Measurements from ENCODE around the gene TAOK1. TPM values are rescaled to one million over a fixed set of nuclear protein-coding genes. Genes with fewer than 3 reads are reported as not detected.

Gene TAOK1
- total and polyA plus RNA-seq, 2 donors (not counting 1 experiment from before 2014, with no cell fraction given): 9.8 to 80.7 TPM

DNA sequence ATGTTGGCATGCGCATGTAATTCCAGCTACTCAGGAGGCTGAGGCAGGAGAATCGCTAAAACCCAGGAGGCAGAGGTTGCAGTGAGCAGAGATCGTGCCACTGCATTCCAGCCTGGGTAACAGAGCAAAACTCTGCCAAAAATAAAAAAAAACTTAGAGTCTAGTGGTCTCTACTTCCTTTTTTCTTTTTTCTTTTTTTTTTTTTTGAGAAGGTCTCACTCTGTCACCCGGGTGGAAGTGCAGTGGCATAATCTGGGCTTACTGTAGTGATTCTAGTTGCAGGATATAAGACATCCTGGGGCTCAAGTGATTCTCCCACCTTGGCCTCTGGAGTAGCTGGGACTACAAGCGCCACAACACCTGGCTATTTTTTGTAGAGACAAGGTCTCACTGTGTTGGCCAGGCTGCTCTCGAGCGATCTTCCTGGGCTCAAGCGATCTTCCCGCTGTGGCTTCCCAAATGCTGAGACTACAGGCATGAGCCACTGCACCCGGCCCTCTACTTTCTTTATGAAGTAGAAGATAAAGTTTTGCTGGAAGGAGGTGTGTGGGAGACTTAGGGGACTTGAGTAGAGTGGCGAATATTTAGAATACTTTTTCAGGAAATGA lies 47.9 kb upstream of the TAOK1 start:
- peaks cover 8 to 13% of the 10 kb centered on the region in 2 donors for H3K4me1 ChIP-seq (ENCODE audit: control insufficient read depth in 2 of 2, insufficient read depth in 2 of 2, low read length in 2 of 2)
- Mint-ChIP-seq H3K27ac (no peak overlapping the region), H3K9me3 (ENCODE audit: insufficient read depth) (no peaks in the 10 kb centered on the region), H3K4me3 (no peak overlapping the region), H3K27me3 (peaks cover 6% of the 10 kb centered on the region), H3K4me1 (peaks cover 12% of the 10 kb centered on the region)
- ChIA-PET POLR2A (no interaction called here), CTCF (no interaction called here)
- peak overlapping the region; percentile 5 for H3K9ac ChIP-seq (ENCODE audit: low read length)
- 51% methylated on average over 11 of the region's 11 CpGs for WGBS (ENCODE audit: insufficient coverage)
- H2AFZ ChIP-seq (ENCODE audit: insufficient read depth, low read depth, low read length, poor library complexity, severe bottlenecking): no peak overlapping the region
- no peak overlapping the region for H3K27ac ChIP-seq (ENCODE audit: low read length in 2 of 2)
- DNase-seq (peak; percentile 23), ATAC-seq (ENCODE audit: low read depth) (peak; percentile 31)
- intact Hi-C loops (cut with micrococcal nuclease): no loop called here
- no peak overlapping the region for H3K4me3 ChIP-seq (ENCODE audit: control extremely low read depth in 1 of 5, extremely low read depth in 1 of 5, insufficient read depth in 1 of 5, low read depth in 2 of 5, low read length in 4 of 5)
- TF ChIP-seq, protein P1, sequence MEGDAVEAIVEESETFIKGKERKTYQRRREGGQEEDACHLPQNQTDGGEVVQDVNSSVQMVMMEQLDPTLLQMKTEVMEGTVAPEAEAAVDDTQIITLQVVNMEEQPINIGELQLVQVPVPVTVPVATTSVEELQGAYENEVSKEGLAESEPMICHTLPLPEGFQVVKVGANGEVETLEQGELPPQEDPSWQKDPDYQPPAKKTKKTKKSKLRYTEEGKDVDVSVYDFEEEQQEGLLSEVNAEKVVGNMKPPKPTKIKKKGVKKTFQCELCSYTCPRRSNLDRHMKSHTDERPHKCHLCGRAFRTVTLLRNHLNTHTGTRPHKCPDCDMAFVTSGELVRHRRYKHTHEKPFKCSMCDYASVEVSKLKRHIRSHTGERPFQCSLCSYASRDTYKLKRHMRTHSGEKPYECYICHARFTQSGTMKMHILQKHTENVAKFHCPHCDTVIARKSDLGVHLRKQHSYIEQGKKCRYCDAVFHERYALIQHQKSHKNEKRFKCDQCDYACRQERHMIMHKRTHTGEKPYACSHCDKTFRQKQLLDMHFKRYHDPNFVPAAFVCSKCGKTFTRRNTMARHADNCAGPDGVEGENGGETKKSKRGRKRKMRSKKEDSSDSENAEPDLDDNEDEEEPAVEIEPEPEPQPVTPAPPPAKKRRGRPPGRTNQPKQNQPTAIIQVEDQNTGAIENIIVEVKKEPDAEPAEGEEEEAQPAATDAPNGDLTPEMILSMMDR (IDR thresholded peaks at IDR 0.05): no peak
- TF ChIP-seq EZH2 (IDR thresholded peaks at IDR 0.05; ENCODE audit: borderline replicate concordance, insufficient read depth, low read depth, low read length, poor library complexity, severe bottlenecking): no peak
- no peaks in the 10 kb centered on the region for H3K27me3 ChIP-seq (replicated peaks in 1 of 4; ENCODE audit: control extremely low read depth in 1 of 4, control insufficient read depth in 3 of 4, insufficient read depth in 4 of 4, low read length in 3 of 4)
- no peaks in the 10 kb centered on the region for H3K9me3 ChIP-seq (ENCODE audit: control extremely low read depth in 1 of 3, control insufficient read depth in 2 of 3, insufficient read depth in 1 of 3, low read length in 2 of 3)
- no peaks in the 10 kb centered on the region for H3K79me2 ChIP-seq (ENCODE audit: control insufficient read depth, insufficient read depth, low read length)
- no peaks in the 10 kb centered on the region for H4K20me1 ChIP-seq (ENCODE audit: control insufficient read depth, insufficient read depth, low read length, poor library complexity, severe bottlenecking)
- H3K4me2 ChIP-seq (replicated peaks; ENCODE audit: low read depth, low read length, poor library complexity, severe bottlenecking): peak overlapping the region; percentile 24
- no peaks in the 10 kb centered on the region for H3K36me3 ChIP-seq (replicated peaks in 1 of 2; ENCODE audit: control extremely low read depth in 1 of 2, control insufficient read depth in 1 of 2, extremely low read depth in 1 of 2, insufficient read depth in 2 of 2, low read length in 1 of 2)

DNA sequence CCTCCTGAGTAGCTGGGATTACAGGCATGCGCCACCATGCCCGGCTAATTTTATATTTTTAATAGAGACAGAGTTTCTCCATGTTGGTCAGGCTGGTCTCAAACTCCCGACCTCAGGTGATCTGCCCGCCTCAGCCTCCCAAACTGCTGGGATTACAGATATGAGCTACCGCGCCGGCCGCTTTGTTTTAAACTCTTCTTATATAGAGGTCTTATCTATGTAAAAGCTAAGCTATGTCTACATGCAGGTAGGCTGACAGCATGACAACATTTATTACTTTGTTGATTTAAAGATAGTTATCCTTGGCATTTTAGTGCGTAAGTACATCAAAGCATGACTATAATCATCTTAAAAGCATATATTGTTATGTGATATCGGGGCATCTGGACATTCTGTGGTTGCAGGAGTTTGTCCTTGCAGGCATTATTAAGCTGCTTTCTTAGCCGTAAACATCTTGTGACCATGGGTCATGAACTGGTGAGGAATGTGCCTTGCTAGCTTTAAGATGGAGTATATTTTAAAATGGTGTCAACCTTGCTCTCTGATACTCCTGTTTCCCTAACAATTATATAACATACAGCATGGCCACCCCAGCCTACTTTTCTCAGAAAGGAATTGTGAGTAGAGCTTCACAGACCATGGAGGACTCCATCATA lies 45.8 kb upstream of the TAOK1 start:
- no peak for DNase-seq
- Histone ChIP-seq H3K9me3 (ENCODE audit: control extremely low read depth in 1 of 3, control insufficient read depth in 2 of 3, insufficient read depth in 1 of 3, low read length in 2 of 3) (no peaks in the 10 kb centered on the region), H3K27me3 (replicated peaks in 1 of 4; ENCODE audit: control extremely low read depth in 1 of 4, control insufficient read depth in 3 of 4, insufficient read depth in 4 of 4, low read length in 3 of 4) (no peaks in the 10 kb centered on the region), H3K4me3 (ENCODE audit: control extremely low read depth in 1 of 5, extremely low read depth in 1 of 5, insufficient read depth in 1 of 5, low read depth in 2 of 5, low read length in 4 of 5) (no peak overlapping the region), H3K4me2 (replicated peaks; ENCODE audit: low read depth, low read length, poor library complexity, severe bottlenecking) (no peak overlapping the region), H3K4me1 (ENCODE audit: control insufficient read depth in 2 of 2, insufficient read depth in 2 of 2, low read length in 2 of 2) (peaks cover 8 to 13% of the 10 kb centered on the region in 2 donors), H3K9ac (ENCODE audit: low read length) (no peak overlapping the region), H3K79me2 (ENCODE audit: control insufficient read depth, insufficient read depth, low read length) (no peaks in the 10 kb centered on the region), H3K36me3 (replicated peaks in 1 of 2; ENCODE audit: control extremely low read depth in 1 of 2, control insufficient read depth in 1 of 2, extremely low read depth in 1 of 2, insufficient read depth in 2 of 2, low read length in 1 of 2) (no peaks in the 10 kb centered on the region), H4K20me1 (ENCODE audit: control insufficient read depth, insufficient read depth, low read length, poor library complexity, severe bottlenecking) (no peaks in the 10 kb centered on the region), H3K27ac (ENCODE audit: low read length in 2 of 2) (no peak overlapping the region), H2AFZ (ENCODE audit: insufficient read depth, low read depth, low read length, poor library complexity, severe bottlenecking) (no peak overlapping the region)
- intact Hi-C loops (cut with micrococcal nuclease): no loop called here
- no CpG with 5 or more reads among the region's 11 CpGs for WGBS (ENCODE audit: insufficient coverage)
- Mint-ChIP-seq H3K27me3 (peaks cover 7% of the 10 kb centered on the region), H3K4me3 (no peak overlapping the region), H3K27ac (no peak overlapping the region), H3K4me1 (peaks cover 12% of the 10 kb centered on the region), H3K9me3 (ENCODE audit: insufficient read depth) (no peaks in the 10 kb centered on the region)
- ChIA-PET CTCF (interaction anchor here (0.9 to 1.7 kb wide), 2 partner anchors 26 to 53 kb away, joined by 3 to 7 read pairs; no protein-coding TSS in a partner anchor), POLR2A (no interaction called here)
- TF ChIP-seq, protein P1 (IDR thresholded peaks at IDR 0.05): no peak
- TF ChIP-seq EZH2 (IDR thresholded peaks at IDR 0.05; ENCODE audit: borderline replicate concordance, insufficient read depth, low read depth, low read length, poor library complexity, severe bottlenecking): no peak
- no peak for ATAC-seq (ENCODE audit: low read depth)

Measured in B cell (primary cell).